Stomach (tissue), 4 donors: ENCODE data around the gene NLRP7.
"Not testable (repeated sequence)": the region's sequence is repeated elsewhere in the genome, so short reads cannot be mapped to it uniquely, and the experiment has no call there.

Experiments used
- EP300 ChIP-seq: sonication (generic); formaldehyde crosslinking; IDR thresholded peaks from one replicate; pipeline ENCODE4 v1.6.1; 2017; ENCODE audit warnings: antibody characterized with exemption
- POLR2AphosphoS5 ChIP-seq, 3 donors: sonication (generic); formaldehyde crosslinking; IDR thresholded peaks; one replicate each; pipeline ENCODE4 v1.6.1; 2016; ENCODE audit warnings: antibody characterized with exemption in 3 of 3
- TF ChIP-seq, protein P1 (sequence below), 7 experiments: fragments of 450-650 bp in 4 of 7; fragments of 200-600 bp in 3 of 7; sonication (generic) in 3 of 7; IDR thresholded peaks; one replicate each; pipeline ENCODE4 v1.5.1; 2016 to 2019; ENCODE audit warnings: antibody characterized with exemption in 7 of 7, control low read depth in 2 of 7, mild to moderate bottlenecking in 1 of 7

DNA sequence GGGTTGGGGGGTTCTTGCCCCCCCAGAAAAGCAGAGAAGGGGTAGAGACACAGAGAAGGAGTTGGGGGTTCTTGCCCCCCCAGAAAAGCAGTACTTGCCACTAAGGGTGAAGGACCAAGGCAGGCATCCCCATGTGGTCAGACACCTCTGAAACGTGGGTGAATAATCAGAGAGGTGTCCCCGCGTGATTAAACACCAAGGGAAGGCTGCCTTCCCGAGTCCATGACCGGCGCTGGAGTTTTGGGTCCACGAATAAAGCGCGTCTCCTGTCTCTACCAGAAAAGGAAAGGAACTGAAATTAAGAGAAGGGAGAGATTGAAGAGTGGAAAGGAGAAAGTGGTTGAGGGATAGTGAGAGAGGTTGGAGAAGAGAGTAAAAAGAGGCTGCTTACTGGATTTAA lies 47.7 kb downstream of the NLRP7 start:
- TF ChIP-seq, protein P1, sequence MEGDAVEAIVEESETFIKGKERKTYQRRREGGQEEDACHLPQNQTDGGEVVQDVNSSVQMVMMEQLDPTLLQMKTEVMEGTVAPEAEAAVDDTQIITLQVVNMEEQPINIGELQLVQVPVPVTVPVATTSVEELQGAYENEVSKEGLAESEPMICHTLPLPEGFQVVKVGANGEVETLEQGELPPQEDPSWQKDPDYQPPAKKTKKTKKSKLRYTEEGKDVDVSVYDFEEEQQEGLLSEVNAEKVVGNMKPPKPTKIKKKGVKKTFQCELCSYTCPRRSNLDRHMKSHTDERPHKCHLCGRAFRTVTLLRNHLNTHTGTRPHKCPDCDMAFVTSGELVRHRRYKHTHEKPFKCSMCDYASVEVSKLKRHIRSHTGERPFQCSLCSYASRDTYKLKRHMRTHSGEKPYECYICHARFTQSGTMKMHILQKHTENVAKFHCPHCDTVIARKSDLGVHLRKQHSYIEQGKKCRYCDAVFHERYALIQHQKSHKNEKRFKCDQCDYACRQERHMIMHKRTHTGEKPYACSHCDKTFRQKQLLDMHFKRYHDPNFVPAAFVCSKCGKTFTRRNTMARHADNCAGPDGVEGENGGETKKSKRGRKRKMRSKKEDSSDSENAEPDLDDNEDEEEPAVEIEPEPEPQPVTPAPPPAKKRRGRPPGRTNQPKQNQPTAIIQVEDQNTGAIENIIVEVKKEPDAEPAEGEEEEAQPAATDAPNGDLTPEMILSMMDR (IDR thresholded peaks at IDR 0.05): not testable (repeated sequence)
- TF ChIP-seq POLR2AphosphoS5 (IDR thresholded peaks at IDR 0.05); EP300: not testable (repeated sequence)
